K562 (cell line): ENCODE measurements around the gene ALDH18A1. TPM values are rescaled to one million over a fixed set of nuclear protein-coding genes. Genes with fewer than 3 reads are reported as not detected.

Experiments used
- ATF7 ChIP-seq: fragments of 450-650 bp; IDR thresholded peaks from 2 replicates; pipeline ENCODE4 v1.7.1; 2014; ENCODE audit warnings: mild to moderate bottlenecking, moderate library complexity
- CBX8 ChIP-seq: fragments of 200-600 bp; sonication (generic); IDR thresholded peaks from 2 replicates; pipeline ENCODE4 v1.6.1; 2012; ENCODE audit warnings: borderline replicate concordance, mixed run types, low read depth, mild to moderate bottlenecking, moderate library complexity, mixed read lengths, low read length, control low read depth, inconsistent platforms; ENCODE audit not compliant: poor library complexity, severe bottlenecking; ENCODE audit errors: extremely low read depth
- CCAR2 ChIP-seq: fragments of 200-400 bp; formaldehyde crosslinking; IDR thresholded peaks from 2 replicates; pipeline ENCODE4 v1.6.1; 2017; ENCODE audit warnings: mild to moderate bottlenecking, low read depth, low read length
- CHD4 ChIP-seq: fragments of 200-600 bp; sonication (generic); IDR thresholded peaks from 3 replicates; pipeline ENCODE4 v1.6.1; 2012; ENCODE audit warnings: low read depth, mild to moderate bottlenecking, mixed read lengths, low read length, inconsistent platforms; ENCODE audit not compliant: insufficient read depth, insufficient replicate concordance, poor library complexity, severe bottlenecking
- FOXA3 ChIP-seq, 2 experiments: fragments of 450-650 bp in 1 of 2; sonication (generic) in 1 of 2; formaldehyde crosslinking; IDR thresholded peaks in 1 of 2; conservative IDR thresholded peaks in 1 of 2; 2 replicates each; pipeline versions ENCODE4 v1.4.0 to v1.8.0; 2020 to 2022; ENCODE audit warnings: mild to moderate bottlenecking in 2 of 2, missing genetic modification reagents in 1 of 2
- GATA2 ChIP-seq: sonication (generic); formaldehyde crosslinking; IDR thresholded peaks from 2 replicates; pipeline ENCODE4 v1.4.0; 2020; ENCODE audit warnings: mild to moderate bottlenecking, missing genetic modification reagents
- KDM5B ChIP-seq: fragments of 200-600 bp; sonication (generic); IDR thresholded peaks from 2 replicates; pipeline ENCODE4 v1.6.1; 2012; ENCODE audit warnings: low read depth, mild to moderate bottlenecking, moderate library complexity, low read length, control low read depth, inconsistent platforms; ENCODE audit not compliant: insufficient replicate concordance
- PHF20 ChIP-seq: fragments of 450-650 bp; IDR thresholded peaks from 2 replicates; pipeline ENCODE4 v1.6.1; 2018; ENCODE audit not compliant: partially characterized antibody
- RAD21 ChIP-seq, 2 experiments: fragments of 250-450 bp in 1 of 2; fragments of 450-650 bp in 1 of 2; sonication (Bioruptor Pico) in 1 of 2; formaldehyde crosslinking in 1 of 2; IDR thresholded peaks in 1 of 2; conservative IDR thresholded peaks in 1 of 2; 2 replicates each; pipeline versions ENCODE4 v1.4.0 to v1.8.0; 2020 to 2022; ENCODE audit warnings: mild to moderate bottlenecking in 2 of 2, moderate library complexity in 1 of 2
- RFX5 ChIP-seq: IDR thresholded peaks from 2 replicates; pipeline ENCODE4 v1.6.1; 2011; ENCODE audit warnings: low read depth, mild to moderate bottlenecking, improper control_type of control experiment, low read length
- SOX6 ChIP-seq: fragments of 450-650 bp; IDR thresholded peaks from 2 replicates; pipeline ENCODE4 v1.6.1; 2014; ENCODE audit warnings: mild to moderate bottlenecking
- SRF ChIP-seq, 2 experiments: fragments of 250-450, 450-650 bp in 1 of 2; sonication (Bioruptor Pico) in 1 of 2; sonication (generic) in 1 of 2; formaldehyde crosslinking; IDR thresholded peaks; 2 replicates each; pipeline versions ENCODE4 v1.5.0 to v1.5.1; 2020 to 2022; ENCODE audit warnings: mild to moderate bottlenecking in 1 of 2, missing genetic modification reagents in 1 of 2
- TBP ChIP-seq: optimal IDR thresholded peaks from 2 replicates; pipeline ENCODE3; 2011; ENCODE audit warnings: low read depth, low read length, improper control_type of control experiment
- U2AF1 ChIP-seq: fragments of 200-400 bp; formaldehyde crosslinking; optimal IDR thresholded peaks from 2 replicates; pipeline ENCODE3; 2017; ENCODE audit warnings: mild to moderate bottlenecking, low read depth, low read length, moderate library complexity
- ZBTB8A ChIP-seq: fragments of 450-650 bp; IDR thresholded peaks from 2 replicates; pipeline ENCODE4 v1.6.1; 2018; ENCODE audit warnings: mild to moderate bottlenecking, moderate library complexity; ENCODE audit not compliant: partially characterized antibody
- ZNF124 ChIP-seq: sonication (generic); formaldehyde crosslinking; IDR thresholded peaks from 2 replicates; pipeline ENCODE4 v1.8.1; 2022; ENCODE audit warnings: missing genetic modification reagents
- ZNF239 ChIP-seq: fragments of 250-450 bp; sonication (Bioruptor Pico); IDR thresholded peaks from 2 replicates; pipeline ENCODE4 v1.4.0; 2020; ENCODE audit warnings: mild to moderate bottlenecking
- ZSCAN29 ChIP-seq: fragments of 450-650 bp; IDR thresholded peaks from 2 replicates; pipeline ENCODE4 v1.6.1; 2017
- polyA plus RNA-seq, 8 experiments: library from polyadenylated mRNA; depleted of rRNA in 4 of 8; stranded (reverse) in 5 of 8; unstranded in 3 of 8; fragments of >200 nt; fragmentation: Nextera tagmentation in 2 of 8; fragmentation: Illumina TruSeq in 1 of 8; extraction: Ambion mirVana in 2 of 8; extraction: Trizol in 1 of 8; gene quantifications; 2 replicates each; pipeline versions ENCODE4 v1.2.1 to v1.2.3, GENCODE V29; 2011 to 2014; ENCODE audit warnings: inconsistent platforms in 1 of 8, missing spikeins in 1 of 8
- total RNA-seq, 7 experiments: library from RNA; depleted of rRNA in 6 of 7; stranded (reverse); fragments of >200 nt in 6 of 7; fragmentation: Illumina TruSeq in 2 of 7; extraction: Trizol in 2 of 7; gene quantifications; 2 replicates each; pipeline versions ENCODE4 v1.2.1 to v1.2.3, GENCODE V29; 2011 to 2021; ENCODE audit warnings: low replicate concordance in 1 of 7
- TF ChIP-seq, protein P1 (sequence below): sonication (generic); formaldehyde crosslinking; IDR thresholded peaks from 2 replicates; pipeline ENCODE4 v1.8.1; 2022; ENCODE audit warnings: missing genetic modification reagents
- TF ChIP-seq, protein P2 (sequence below): fragments of 250-450 bp; sonication (Bioruptor Pico); IDR thresholded peaks from 2 replicates; pipeline ENCODE4 v1.4.0; 2020; ENCODE audit warnings: mild to moderate bottlenecking, moderate library complexity, borderline replicate concordance
- TF ChIP-seq, protein P3 (sequence below): fragments of 450-650 bp; formaldehyde crosslinking; IDR thresholded peaks from 2 replicates; pipeline ENCODE4 v1.4.0; 2022; ENCODE audit warnings: missing genetic modification characterization

The ALDH18A1 gene
- total and polyA plus RNA-seq, 9 of the 15 experiments (the other 6 are each of a cell fraction or from before 2014, with no cell fraction given), result 12.0 to 83.3 (median 43.8) TPM

DNA sequence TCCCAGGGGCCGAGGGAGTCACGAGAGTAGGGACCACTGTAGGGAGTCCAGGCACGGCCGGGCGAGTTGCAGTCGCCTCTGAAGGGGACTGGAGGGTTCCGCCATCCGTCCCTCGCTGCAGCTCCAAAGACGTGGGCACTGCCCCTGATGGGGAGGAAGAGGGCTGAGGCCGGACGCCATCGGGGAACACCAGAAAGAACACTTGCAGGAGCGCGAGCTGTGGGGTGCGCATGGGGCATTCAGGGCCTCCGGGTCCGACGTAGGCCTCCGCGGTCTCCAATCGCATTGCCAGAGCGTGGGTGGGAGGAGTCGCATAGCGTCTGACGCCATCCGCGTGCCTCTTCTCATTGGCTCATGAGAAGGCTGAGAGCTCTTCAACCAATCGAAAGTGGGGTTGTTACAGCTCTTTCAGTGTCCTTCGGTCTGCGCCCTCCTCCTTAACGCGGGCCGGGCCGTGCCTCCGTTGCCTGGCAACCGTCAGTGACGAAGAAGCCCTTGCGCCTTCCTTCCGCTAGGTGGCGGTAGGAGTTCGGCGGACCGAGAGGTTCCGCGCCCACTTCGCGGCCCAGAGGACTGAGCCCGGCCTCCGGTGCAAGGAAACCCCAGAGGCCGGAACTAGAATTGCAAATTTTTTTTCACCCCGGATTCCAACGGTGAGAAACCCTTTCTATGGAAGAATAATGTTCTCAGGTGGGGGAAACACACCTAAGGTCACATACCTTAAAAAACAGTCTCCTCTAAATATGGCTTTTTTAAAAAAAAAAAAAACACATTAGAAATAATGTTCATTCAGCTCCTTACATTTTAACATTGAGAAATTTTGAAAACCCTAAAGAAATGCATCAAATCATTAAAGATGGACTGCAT lies 37.4 kb upstream of the ALDH18A1 start, which contains the start of gene TCTN3 (continued):
- TF ChIP-seq RAD21 (CRISPR knock-in tag; conservative IDR thresholded peaks at IDR 0.05 in 1 of 2, IDR thresholded peaks at IDR 0.05 in 1 of 2), result peak; percentile 97 to 99
- no peak for TF ChIP-seq CHD4
- TF ChIP-seq, protein P1, sequence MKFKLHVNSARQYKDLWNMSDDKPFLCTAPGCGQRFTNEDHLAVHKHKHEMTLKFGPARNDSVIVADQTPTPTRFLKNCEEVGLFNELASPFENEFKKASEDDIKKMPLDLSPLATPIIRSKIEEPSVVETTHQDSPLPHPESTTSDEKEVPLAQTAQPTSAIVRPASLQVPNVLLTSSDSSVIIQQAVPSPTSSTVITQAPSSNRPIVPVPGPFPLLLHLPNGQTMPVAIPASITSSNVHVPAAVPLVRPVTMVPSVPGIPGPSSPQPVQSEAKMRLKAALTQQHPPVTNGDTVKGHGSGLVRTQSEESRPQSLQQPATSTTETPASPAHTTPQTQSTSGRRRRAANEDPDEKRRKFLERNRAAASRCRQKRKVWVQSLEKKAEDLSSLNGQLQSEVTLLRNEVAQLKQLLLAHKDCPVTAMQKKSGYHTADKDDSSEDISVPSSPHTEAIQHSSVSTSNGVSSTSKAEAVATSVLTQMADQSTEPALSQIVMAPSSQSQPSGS (CRISPR knock-in tag), result no peak
- TF ChIP-seq U2AF1, result no peak
- no peak for TF ChIP-seq RFX5
- TF ChIP-seq ZSCAN29, result no peak
- TF ChIP-seq CCAR2, result no peak
- no peak for TF ChIP-seq CBX8
- TF ChIP-seq SOX6, result no peak
- TF ChIP-seq ZNF239, result no peak
- TF ChIP-seq KDM5B, result peak; percentile 86
- TF ChIP-seq FOXA3 (CRISPR knock-in tag; conservative IDR thresholded peaks at IDR 0.05 in 1 of 2, IDR thresholded peaks at IDR 0.05 in 1 of 2), result no peak
- TF ChIP-seq, protein P2, sequence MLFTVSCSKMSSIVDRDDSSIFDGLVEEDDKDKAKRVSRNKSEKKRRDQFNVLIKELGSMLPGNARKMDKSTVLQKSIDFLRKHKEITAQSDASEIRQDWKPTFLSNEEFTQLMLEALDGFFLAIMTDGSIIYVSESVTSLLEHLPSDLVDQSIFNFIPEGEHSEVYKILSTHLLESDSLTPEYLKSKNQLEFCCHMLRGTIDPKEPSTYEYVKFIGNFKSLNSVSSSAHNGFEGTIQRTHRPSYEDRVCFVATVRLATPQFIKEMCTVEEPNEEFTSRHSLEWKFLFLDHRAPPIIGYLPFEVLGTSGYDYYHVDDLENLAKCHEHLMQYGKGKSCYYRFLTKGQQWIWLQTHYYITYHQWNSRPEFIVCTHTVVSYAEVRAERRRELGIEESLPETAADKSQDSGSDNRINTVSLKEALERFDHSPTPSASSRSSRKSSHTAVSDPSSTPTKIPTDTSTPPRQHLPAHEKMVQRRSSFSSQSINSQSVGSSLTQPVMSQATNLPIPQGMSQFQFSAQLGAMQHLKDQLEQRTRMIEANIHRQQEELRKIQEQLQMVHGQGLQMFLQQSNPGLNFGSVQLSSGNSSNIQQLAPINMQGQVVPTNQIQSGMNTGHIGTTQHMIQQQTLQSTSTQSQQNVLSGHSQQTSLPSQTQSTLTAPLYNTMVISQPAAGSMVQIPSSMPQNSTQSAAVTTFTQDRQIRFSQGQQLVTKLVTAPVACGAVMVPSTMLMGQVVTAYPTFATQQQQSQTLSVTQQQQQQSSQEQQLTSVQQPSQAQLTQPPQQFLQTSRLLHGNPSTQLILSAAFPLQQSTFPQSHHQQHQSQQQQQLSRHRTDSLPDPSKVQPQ (CRISPR knock-in tag), result no peak
- TF ChIP-seq ATF7, result peak; percentile 85
- no peak for TF ChIP-seq GATA2 (CRISPR knock-in tag)
- no peak for TF ChIP-seq ZBTB8A
- TF ChIP-seq ZNF124 (CRISPR knock-in tag), result no peak
- TF ChIP-seq PHF20, result peak; percentile 82
- no peak for TF ChIP-seq SRF (CRISPR knock-in tag; IDR thresholded peaks at IDR 0.05)
- TF ChIP-seq, protein P3, sequence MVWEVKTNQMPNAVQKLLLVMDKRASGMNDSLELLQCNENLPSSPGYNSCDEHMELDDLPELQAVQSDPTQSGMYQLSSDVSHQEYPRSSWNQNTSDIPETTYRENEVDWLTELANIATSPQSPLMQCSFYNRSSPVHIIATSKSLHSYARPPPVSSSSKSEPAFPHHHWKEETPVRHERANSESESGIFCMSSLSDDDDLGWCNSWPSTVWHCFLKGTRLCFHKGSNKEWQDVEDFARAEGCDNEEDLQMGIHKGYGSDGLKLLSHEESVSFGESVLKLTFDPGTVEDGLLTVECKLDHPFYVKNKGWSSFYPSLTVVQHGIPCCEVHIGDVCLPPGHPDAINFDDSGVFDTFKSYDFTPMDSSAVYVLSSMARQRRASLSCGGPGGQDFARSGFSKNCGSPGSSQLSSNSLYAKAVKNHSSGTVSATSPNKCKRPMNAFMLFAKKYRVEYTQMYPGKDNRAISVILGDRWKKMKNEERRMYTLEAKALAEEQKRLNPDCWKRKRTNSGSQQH (CRISPR knock-in tag), result no peak
- TF ChIP-seq TBP, result peak; percentile 61
